ENCODE data around the gene ZNF699.
A peak's percentile ranks its signal among the peaks of the same experiment; 100 is the strongest.
"Not testable (repeated sequence)": the region's sequence is repeated elsewhere in the genome, so short reads cannot be mapped to it uniquely, and the experiment has no call there.

Gene ZNF699

DNA sequence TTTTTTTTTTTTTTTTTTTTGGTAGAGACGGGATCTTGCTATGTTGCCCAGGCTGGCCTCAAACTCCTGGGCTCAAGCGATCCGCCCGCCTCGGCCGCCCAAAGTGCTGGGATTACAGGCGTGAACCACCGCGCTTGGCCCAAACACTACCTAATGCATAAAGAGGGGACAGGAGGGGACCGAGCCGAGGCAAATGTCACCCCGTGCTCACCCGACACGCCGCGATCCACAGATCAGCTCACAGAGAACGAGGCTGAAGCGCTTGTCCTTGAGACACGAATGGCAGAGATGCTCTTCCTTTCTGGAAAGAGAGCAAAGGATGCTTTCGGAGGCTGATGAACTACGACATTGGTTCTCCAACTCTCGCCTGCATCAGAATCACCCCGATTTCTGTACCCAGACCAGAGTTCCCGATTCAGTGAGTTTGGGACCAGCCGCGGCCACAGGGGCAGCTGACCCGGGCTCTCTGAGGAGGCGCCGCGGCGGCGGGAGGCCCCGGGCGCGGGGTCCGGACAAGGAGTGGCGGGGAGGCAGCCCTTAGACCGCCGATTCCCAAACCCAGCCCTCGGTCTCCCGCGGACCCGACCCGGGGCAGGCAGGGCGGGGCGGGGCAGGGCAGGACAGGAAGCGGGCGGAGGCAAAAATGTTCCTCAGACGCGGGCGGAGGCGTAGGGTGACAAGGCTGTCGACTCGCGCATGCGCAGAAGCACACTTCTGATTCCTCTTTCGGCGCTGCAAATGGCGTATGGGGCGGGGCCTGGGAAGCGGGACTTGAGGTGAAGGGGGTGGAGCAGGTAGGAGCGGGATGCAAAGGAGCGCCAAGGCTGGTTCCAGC lies at the start of gene ZNF699:
Gene ZNF699, minus strand, starts transcription at position 700 of the 835 bp plus-strand sequence. CDS start 4,719 bp downstream, outside the sequence.
- Mint-ChIP-seq H3K36me3 (peaks cover 10% of the 10 kb centered on the region), H3K27ac (peak within 1 kb of the TSS; percentile 97), H3K9me3 (ENCODE audit: low read depth) (peaks cover 6% of the 10 kb centered on the region), H3K4me3 (peak within 1 kb of the TSS; percentile 95), H3K4me1 (ENCODE audit: low read depth) (peaks cover 28% of the 10 kb centered on the region), H3K27me3 (no peaks in the 10 kb centered on the region)

DNA sequence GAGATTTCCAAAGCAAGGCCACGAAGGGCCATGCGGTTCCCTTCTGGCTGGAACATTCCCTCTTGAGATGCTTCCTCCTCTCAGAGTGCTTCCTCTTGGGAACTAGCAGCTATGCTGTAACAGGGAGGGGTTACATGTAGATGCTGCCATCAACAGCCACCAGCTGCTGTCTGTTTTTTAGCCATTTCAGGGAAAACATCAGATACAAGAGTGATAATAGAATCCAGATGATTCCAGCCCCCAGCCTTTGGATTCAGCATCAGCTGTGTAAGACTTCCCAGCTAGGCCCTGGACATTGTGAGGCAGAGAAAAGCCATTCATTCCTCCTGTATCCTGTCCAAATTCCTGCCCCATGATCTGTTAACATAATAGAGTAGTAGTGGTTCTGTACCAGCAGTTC lies 45.0 kb upstream of the ZNF699 start:
- H3K27ac Mint-ChIP-seq = no peak overlapping the region
- H3K9me3 Mint-ChIP-seq (ENCODE audit: low read depth) = no peaks in the 10 kb centered on the region
- H3K36me3 Mint-ChIP-seq = peaks cover 33% of the 10 kb centered on the region
- no peaks in the 10 kb centered on the region for H3K4me1 Mint-ChIP-seq (ENCODE audit: low read depth)
- no peaks in the 10 kb centered on the region for H3K27me3 Mint-ChIP-seq
- no peak overlapping the region for H3K4me3 Mint-ChIP-seq

GRCh38 chr19:9353011-9353410 lies 43.4 kb upstream of the ZNF699 start:
- H3K36me3 Mint-ChIP-seq = peaks cover 36% of the 10 kb centered on the region
- H3K27ac Mint-ChIP-seq = no peak overlapping the region
- H3K4me3 Mint-ChIP-seq = no peak overlapping the region
- peaks cover 6% of the 10 kb centered on the region for H3K9me3 Mint-ChIP-seq (ENCODE audit: low read depth)
- no peaks in the 10 kb centered on the region for H3K27me3 Mint-ChIP-seq
- no peaks in the 10 kb centered on the region for H3K4me1 Mint-ChIP-seq (ENCODE audit: low read depth)

DNA sequence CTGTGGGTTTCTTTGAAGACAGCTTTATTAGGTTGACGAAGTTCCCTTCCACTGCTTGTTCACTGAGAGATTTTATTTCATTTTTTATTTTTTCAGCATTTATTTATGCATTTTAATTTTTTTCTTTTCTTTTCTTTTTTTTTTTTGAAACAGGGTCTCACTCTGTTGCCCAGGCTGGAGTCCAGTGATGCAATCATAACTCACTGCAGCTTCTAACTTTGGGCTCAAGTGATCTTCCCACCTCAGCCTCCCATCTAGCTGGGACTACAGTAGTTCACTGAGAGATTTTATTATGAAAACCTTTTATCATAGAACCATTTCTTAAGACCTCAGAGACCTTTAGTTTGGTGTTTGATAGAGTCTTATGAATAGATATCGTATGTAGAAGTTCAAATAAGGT lies 42.9 kb upstream of the ZNF699 start:
- no peak overlapping the region for H3K27ac Mint-ChIP-seq
- H3K27me3 Mint-ChIP-seq = no peaks in the 10 kb centered on the region
- no peaks in the 10 kb centered on the region for H3K4me1 Mint-ChIP-seq (ENCODE audit: low read depth)
- H3K4me3 Mint-ChIP-seq = no peak overlapping the region
- peaks cover 6% of the 10 kb centered on the region for H3K9me3 Mint-ChIP-seq (ENCODE audit: low read depth)
- peaks cover 35% of the 10 kb centered on the region for H3K36me3 Mint-ChIP-seq

DNA sequence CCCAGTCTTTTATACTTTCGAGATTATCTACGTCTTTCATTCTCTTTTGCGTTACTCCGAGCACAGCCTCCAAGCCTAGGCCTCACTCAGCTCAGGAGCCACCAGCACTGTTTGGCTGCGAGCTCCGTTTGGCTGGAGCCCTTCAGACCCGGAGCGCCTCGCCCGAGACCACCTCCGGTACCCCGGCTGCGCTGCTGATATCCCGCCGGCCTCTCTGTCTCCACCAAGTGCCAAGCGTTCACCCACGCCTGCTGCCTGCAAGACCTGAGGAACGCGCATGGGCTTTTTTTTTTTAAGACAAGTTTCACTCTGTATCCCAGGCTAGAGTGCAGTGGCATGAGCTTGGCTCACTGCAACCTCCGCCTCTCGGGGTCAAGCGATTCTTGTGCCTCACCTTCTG lies 39.0 kb upstream of the ZNF699 start:
- Mint-ChIP-seq H3K9me3 (ENCODE audit: low read depth) (peaks cover 11% of the 10 kb centered on the region), H3K27ac (no peak overlapping the region), H3K27me3 (no peaks in the 10 kb centered on the region), H3K36me3 (peaks cover 44% of the 10 kb centered on the region), H3K4me3 (no peak overlapping the region), H3K4me1 (ENCODE audit: low read depth) (no peaks in the 10 kb centered on the region)

DNA sequence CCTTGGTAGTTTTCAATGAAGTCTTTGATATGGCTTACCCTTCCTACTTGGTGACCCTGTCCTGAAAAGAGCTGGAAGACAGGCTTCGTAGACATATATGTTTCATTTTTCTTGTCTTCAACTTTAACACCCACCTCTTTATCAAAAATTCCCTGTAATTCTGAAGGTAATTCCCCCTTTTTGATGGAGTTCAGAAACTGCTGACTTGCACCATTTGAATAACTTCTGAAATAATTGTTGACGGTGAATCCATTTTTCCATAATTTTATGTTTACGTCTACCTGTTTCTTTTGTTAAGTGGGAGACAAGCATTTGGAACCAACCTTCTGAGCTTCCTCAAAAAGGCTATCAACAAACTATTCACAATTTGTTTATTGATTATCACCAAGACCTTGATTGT lies 38.6 kb upstream of the ZNF699 start:
- Mint-ChIP-seq H3K4me3 (no peak overlapping the region), H3K4me1 (ENCODE audit: low read depth) (no peaks in the 10 kb centered on the region), H3K27ac (no peak overlapping the region), H3K27me3 (no peaks in the 10 kb centered on the region), H3K9me3 (ENCODE audit: low read depth) (peaks cover 14% of the 10 kb centered on the region), H3K36me3 (peaks cover 48% of the 10 kb centered on the region)

DNA sequence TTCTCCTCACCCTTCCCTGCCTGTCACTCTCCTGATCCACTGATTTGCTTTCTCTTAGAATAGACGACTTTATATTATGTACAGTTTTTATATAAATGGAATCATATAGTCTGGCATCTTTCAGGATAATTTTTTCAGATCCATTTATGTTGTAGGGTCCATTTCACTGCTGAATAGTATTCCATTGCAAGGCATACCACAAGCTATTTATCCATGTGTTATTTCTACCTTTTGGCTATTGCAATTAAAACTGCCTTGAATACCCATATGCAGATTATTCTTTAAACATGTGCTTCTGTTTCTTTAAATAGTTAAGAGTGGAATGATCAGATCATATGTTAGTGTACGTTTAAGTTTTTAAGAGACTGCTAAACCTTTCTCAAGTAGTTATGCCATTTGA lies 35.4 kb upstream of the ZNF699 start:
- no peaks in the 10 kb centered on the region for H3K4me1 Mint-ChIP-seq (ENCODE audit: low read depth)
- H3K27me3 Mint-ChIP-seq = no peaks in the 10 kb centered on the region
- H3K27ac Mint-ChIP-seq = no peak overlapping the region
- H3K9me3 Mint-ChIP-seq (ENCODE audit: low read depth) = peaks cover 37% of the 10 kb centered on the region
- peaks cover 64% of the 10 kb centered on the region for H3K36me3 Mint-ChIP-seq
- no peak overlapping the region for H3K4me3 Mint-ChIP-seq

DNA sequence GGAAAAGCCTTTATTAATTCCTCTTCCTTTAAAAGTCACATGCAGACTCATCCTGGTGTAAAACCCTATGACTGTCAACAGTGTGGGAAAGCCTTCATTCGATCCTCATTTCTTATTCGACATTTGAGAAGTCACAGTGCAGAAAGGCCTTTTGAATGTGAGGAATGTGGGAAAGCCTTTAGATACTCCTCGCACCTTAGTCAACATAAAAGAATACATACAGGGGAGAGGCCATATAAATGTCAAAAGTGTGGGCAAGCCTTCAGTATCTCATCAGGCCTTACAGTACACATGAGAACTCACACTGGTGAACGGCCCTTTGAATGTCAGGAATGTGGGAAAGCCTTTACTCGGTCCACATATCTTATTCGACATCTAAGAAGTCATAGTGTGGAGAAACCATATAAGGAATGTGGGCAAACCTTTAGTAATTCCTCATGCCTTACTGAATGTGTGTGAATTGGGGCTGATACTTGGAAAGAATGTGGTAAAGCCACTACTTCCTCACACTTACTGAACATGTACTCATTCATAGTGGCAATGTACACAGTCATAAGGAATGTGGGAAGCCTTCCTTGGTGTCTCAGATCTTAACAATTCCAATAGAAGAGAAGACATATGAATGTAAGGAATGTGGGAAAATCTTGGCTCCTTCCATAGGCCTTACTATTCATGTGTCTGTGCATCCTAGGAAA lies 33.1 kb upstream of the ZNF699 start:
- no peaks in the 10 kb centered on the region for H3K4me1 Mint-ChIP-seq (ENCODE audit: low read depth)
- H3K4me3 Mint-ChIP-seq = no peak overlapping the region
- H3K36me3 Mint-ChIP-seq = peaks cover 70% of the 10 kb centered on the region
- no peak overlapping the region for H3K27ac Mint-ChIP-seq
- no peaks in the 10 kb centered on the region for H3K27me3 Mint-ChIP-seq
- peaks cover 39% of the 10 kb centered on the region for H3K9me3 Mint-ChIP-seq (ENCODE audit: low read depth)

DNA sequence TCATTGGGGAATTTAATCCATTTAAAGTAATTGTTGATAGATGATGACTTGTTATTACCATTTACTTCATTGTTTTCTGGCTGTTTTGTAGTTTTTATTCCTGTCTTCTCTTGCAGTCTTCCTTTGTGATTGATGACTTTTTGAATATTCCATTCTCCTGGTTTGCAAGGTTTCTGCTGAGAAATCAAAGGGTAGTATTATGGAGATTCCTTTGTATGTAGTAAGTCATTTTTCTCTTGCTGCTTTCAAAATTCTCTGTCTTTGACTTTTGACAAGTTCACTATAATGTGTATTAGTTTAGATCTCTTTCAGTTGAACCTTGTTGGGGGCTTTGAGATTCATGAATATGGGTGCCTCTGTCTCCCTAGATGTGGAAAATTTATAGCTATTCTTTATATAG lies 20.4 kb upstream of the ZNF699 start:
- H3K36me3 Mint-ChIP-seq = peaks cover 66% of the 10 kb centered on the region
- no peak overlapping the region for H3K27ac Mint-ChIP-seq
- H3K4me3 Mint-ChIP-seq = no peak overlapping the region
- peaks cover 13% of the 10 kb centered on the region for H3K4me1 Mint-ChIP-seq (ENCODE audit: low read depth)
- no peaks in the 10 kb centered on the region for H3K27me3 Mint-ChIP-seq
- peaks cover 37% of the 10 kb centered on the region for H3K9me3 Mint-ChIP-seq (ENCODE audit: low read depth)

DNA sequence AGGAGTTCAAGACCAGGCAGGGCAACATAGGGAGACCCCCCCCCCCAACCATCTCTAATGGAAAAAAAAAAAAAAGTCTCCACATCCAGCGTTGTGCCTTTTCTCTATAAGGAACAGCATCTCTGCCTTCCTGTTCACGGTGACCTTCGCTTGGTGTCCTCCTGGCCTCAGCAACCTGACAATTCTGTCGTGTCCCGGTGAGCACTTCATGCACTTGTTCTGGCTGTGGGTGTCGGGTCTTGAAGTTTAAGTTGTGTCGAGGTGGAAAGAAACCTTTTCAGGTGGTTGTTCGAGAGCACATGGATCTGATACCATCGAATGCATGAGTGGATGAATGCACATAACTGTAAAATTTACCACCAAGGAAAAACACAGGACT lies 14.9 kb upstream of the ZNF699 start:
- no peaks in the 10 kb centered on the region for H3K27me3 Mint-ChIP-seq
- peaks cover 9% of the 10 kb centered on the region for H3K9me3 Mint-ChIP-seq (ENCODE audit: low read depth)
- H3K4me3 Mint-ChIP-seq = peak overlapping the region; percentile 93
- peaks cover 35% of the 10 kb centered on the region for H3K36me3 Mint-ChIP-seq
- peaks cover 31% of the 10 kb centered on the region for H3K4me1 Mint-ChIP-seq (ENCODE audit: low read depth)
- H3K27ac Mint-ChIP-seq = peak overlapping the region; percentile 86

- Mint-ChIP-seq H3K27ac (peak within 1 kb of the TSS; percentile 86), H3K36me3 (peaks cover 30% of the 10 kb centered on the region), H3K27me3 (no peaks in the 10 kb centered on the region), H3K4me3 (peak within 1 kb of the TSS; percentile 93), H3K4me1 (ENCODE audit: low read depth) (peaks cover 31% of the 10 kb centered on the region), H3K9me3 (ENCODE audit: low read depth) (peaks cover 9% of the 10 kb centered on the region)
Observed at GRCh38 chr19:9323919-9324583, 14.4 kb upstream of the ZNF699 start, which contains the start of gene ZNF559. ZNF559 (plus strand) TSS chr19:9324179; CDS start chr19:9338550, 14,371 bp downstream.

GRCh38 chr19:9323557-9323918 lies 13.9 kb upstream of the ZNF699 start:
- Mint-ChIP-seq H3K36me3 (peaks cover 27% of the 10 kb centered on the region), H3K9me3 (ENCODE audit: low read depth) (peaks cover 9% of the 10 kb centered on the region)

GRCh38 chr19:9322201-9322600 lies 12.6 kb upstream of the ZNF699 start:
- peaks cover 27% of the 10 kb centered on the region for H3K4me1 Mint-ChIP-seq (ENCODE audit: low read depth)
- peaks cover 17% of the 10 kb centered on the region for H3K36me3 Mint-ChIP-seq
- H3K27ac Mint-ChIP-seq; H3K27me3 Mint-ChIP-seq; H3K9me3 Mint-ChIP-seq (ENCODE audit: low read depth): not testable (repeated sequence)
- peak overlapping the region; percentile 0 for H3K4me3 Mint-ChIP-seq

More at GRCh38 chr19:9323557-9323918, 13.9 kb upstream of the ZNF699 start:
- peaks cover 31% of the 10 kb centered on the region for H3K4me1 Mint-ChIP-seq (ENCODE audit: low read depth)
- H3K4me3 Mint-ChIP-seq = peak overlapping the region; percentile 93
- H3K27me3 Mint-ChIP-seq = no peaks in the 10 kb centered on the region
- H3K27ac Mint-ChIP-seq = peak overlapping the region; percentile 86

GRCh38 chr19:9321756-9322155 lies 12.1 kb upstream of the ZNF699 start:
- Mint-ChIP-seq H3K4me1 (ENCODE audit: low read depth) (peaks cover 27% of the 10 kb centered on the region), H3K36me3 (peaks cover 14% of the 10 kb centered on the region)
- H3K9me3 Mint-ChIP-seq (ENCODE audit: low read depth); H3K27me3 Mint-ChIP-seq; H3K4me3 Mint-ChIP-seq; H3K27ac Mint-ChIP-seq: not testable (repeated sequence)

GRCh38 chr19:9321338-9321737 lies 11.7 kb upstream of the ZNF699 start:
- Mint-ChIP-seq H3K27me3 (no peaks in the 10 kb centered on the region), H3K4me1 (ENCODE audit: low read depth) (peaks cover 27% of the 10 kb centered on the region), H3K36me3 (peaks cover 13% of the 10 kb centered on the region), H3K9me3 (ENCODE audit: low read depth) (peaks cover 5% of the 10 kb centered on the region), H3K4me3 (no peak overlapping the region), H3K27ac (no peak overlapping the region)

Data from activated naive CD8-positive, alpha-beta T cell (primary cell).